Kidney capillary endothelial cell (primary cell): Measurements from ENCODE around the gene SNF8.
"Not testable (repeated sequence)": the region's sequence is repeated elsewhere in the genome, so short reads cannot be mapped to it uniquely, and the experiment has no call there.

Source experiments
- DNase-seq: peaks from one replicate; pipeline ENCODE4 v3.0.0-alpha.2; 2018; ENCODE audit warnings: low spot score

Gene SNF8, protein sequence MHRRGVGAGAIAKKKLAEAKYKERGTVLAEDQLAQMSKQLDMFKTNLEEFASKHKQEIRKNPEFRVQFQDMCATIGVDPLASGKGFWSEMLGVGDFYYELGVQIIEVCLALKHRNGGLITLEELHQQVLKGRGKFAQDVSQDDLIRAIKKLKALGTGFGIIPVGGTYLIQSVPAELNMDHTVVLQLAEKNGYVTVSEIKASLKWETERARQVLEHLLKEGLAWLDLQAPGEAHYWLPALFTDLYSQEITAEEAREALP

DNA sequence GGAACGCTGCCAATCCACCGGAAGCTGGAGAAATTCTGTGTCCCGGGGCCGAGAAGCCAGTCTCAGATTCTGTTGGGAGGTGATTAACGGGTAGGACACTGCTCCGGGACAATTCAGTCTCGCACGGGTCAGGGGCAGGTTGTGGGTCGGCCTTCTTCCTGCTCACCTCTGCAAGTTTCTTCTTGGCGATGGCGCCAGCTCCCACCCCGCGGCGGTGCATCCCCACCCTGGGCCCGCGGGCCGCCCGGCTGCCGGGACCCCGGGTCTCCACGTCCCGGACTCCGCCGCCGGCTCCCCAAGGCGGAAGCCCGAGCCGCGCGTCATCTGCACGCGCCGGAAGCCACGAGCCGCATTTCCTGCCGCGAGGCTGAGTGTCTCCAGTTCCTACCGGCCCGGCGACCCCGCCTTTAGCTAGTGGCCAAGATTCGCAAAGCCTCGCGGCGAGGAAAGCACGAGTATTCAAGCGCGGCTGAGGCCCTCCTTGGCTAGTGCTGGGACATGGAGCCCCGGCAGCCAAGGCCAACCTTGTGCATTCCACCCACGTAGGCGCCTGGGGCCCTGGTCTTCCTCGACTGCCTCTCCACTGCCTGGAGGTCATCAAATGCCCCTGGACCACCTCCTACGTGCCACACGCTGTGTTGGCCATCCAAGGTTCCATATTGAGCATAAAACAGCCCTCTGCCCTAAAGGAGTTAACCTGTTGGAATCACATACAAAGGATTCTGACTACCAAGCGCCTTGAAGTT, at the start of gene SNF8:
Gene SNF8, minus strand, starts transcription at position 328 of the 746 bp plus-strand sequence. Its CDS starts 108 bp downstream, at position 220.
- DNase-seq, result peak; percentile 88

DNA sequence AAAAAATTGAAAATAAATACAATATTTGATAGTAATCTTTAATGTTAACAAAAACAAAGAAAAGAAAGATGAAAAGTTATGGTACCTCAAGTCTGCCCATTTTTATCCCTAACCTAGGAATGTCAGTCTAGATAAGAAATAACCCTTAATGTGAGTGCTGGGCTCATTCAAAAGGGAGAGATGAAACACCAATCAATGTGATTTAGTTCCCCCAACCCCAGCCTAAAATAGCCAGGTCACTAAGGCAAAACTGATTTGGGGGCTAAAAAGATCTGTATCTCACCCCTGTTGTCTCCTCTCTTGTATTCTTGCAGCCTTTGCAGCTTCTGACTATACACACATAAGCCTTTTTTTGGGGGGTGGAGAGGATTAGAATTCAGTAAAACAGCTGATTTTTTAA, 49.3 kb upstream of the SNF8 start:
- no peak for DNase-seq

- DNase-seq, result no peak
These were observed 48.7 kb upstream of the SNF8 start for GRCh38 chr17:48993305-48993704.

DNA sequence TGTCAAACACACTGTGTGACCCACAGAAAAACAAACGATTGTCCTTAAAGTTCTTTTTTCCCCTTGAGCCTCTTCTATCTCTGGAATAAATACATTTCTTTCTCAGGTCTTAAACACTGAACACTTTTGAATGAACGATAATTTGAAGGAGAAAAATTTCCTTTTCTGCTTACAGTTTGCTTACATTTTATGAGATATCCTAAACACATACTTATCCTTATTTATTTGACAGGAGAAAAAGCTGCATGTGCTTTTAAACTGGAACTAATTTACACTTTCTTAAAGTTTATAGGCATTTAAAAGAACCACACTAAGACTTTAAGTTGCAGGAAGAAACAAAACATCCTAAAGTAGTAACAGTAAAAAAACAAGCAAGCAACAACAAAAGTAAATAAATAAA, 47.8 kb upstream of the SNF8 start:
- no peak for DNase-seq

DNA sequence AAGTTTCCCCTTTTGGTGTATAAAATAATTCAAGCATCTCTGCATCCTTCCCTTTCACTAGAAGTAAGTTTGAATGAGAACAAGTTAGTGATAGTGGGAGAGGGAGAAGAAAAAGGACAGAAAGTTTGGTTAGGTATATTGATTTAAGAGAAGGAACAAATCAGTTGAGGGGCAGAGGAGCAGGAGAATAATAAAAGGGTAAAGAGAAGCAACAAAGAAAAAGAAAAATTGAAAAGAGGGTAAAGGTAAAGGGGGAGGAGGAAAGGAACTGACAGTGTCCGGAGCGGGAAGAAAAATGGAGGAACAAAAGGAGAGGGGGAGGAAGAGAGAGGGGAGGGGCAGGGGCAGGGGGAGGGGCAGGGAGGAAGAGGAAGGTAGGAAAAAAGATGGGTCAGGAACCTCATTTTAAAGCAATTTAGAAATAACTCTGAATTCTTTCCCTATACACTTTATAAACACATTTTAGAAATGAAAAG, 46.3 kb upstream of the SNF8 start:
- no peak for DNase-seq

DNA sequence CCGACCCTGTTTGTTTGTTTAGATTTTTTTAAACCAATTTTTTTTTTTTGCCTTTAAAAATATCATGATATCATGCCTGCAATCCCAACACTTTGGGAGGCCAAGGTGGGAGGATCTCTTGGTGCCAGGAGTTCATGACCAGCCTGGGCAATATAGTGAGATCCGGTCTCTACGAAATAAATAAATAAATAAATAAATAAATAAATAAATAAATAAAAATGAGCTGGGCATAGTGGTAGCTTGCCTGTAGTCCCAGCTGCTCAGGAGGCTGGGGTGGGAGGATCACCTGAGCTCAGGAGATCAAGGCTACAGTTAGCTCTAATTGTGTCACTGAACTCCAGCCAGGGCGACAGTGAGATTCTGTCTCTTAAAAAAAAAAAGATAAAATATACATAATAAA, 44.5 kb upstream of the SNF8 start:
- no peak for DNase-seq

- DNase-seq, result no peak
These were observed 41.0 kb upstream of the SNF8 start for GRCh38 chr17:48985436-48986245.

- no peak for DNase-seq
These were observed 37.4 kb upstream of the SNF8 start for GRCh38 chr17:48981927-48982539.

DNA sequence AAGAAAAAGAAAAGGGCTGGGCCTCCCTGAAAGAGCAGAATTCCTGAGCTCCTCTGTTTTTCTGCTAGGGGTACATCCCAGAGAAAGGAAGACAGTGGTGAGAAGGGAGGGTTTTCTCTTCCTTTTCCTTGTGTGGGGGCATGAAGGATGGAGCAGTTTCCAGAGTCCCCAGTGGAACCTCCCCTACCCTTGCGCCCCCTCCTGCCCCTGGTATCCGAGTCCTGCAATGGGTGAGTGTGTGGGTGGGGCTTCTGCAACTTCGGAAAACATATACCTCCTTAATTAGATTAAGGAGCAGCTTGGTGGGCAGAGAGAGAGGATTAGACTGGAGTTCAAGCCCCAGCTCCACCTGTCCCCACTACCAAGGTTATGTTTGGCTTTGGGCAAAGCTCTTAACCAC, 29.2 kb upstream of the SNF8 start:
- no peak for DNase-seq

- DNase-seq, result no peak
These were observed 28.1 kb upstream of the SNF8 start for GRCh38 chr17:48972749-48973097.

DNA sequence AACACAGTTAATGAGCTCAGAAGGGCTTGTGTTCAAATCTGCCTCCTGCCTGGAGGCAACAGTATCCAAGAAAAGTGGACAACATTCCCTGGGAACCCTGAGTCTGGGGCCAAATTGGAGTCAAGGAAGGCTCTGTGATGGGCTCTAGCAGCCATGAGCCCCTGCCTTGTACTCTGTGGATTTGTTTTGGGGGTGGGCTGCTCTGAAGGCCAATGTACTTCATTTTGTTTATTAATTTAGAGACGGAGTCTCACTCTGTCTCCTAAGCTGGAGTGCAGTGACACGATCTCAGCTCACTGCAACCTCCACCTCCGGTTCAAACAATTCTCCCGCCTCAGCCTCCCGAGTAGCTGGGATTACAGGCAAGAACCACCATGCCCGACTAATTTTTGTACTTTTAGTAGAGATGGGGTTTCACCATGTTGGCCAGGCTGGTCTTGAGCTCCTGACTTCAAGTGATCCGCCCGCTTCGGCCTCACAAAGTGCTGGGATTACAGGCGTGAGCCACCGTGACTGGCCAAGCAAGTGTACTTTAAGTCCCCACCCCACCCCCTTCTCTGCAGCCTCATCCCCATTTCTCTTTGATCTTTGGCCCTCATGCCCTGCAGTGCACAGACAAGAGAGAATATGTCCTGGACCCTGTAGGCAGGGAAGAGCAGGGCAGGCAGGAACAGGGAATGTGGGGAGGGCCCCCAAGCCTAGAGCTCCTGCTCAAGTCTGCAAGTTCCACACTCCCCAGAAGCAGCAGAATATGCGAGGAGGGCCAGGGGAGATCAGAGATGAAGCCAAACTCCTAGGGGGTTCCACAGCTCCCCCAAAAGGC, 26.4 kb upstream of the SNF8 start:
- DNase-seq, result no peak

GRCh38 chr17:48970224-48970623, 25.6 kb upstream of the SNF8 start:
- no peak for DNase-seq

DNA sequence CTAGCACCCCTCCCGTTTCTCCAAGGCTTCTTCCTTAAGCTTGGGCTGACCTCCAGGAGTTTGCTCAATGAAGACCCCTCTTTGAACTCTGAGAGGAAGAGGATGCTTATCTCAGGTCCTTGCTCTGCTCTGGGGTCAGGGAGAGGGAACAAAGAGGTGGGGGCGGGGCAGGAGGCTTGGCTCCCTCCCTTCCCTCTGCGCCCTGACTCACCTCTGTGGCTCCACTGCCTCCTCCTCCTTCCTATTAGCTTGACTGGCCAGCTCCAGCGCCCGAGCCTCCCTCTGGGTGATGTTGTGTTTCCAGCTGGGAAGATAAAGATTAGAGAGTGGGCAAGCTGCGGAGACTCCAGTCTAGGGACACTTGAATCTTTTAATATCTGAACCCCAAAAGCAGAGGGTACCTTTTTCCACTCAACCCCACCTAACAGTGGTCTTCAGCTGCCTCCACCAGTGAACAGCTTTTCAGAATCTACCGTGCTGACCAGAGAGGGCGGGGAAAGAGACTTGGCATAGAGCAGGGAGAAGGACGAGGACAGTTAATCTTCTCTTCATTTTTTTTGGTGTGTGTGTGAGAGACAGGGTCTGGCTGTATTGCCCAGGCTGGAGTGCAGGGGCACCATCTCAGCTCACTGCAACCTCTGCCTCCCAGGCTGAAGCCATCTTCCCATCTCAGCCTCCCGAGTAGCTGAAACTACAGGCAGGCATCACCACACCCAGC, 17.0 kb upstream of the SNF8 start:
- DNase-seq, result peak; percentile 67

- no peak for DNase-seq
These were observed 16.3 kb upstream of the SNF8 start for GRCh38 chr17:48960834-48961515.

GRCh38 chr17:48954300-48954755, 9.7 kb upstream of the SNF8 start:
- peak; percentile 56 for DNase-seq

DNA sequence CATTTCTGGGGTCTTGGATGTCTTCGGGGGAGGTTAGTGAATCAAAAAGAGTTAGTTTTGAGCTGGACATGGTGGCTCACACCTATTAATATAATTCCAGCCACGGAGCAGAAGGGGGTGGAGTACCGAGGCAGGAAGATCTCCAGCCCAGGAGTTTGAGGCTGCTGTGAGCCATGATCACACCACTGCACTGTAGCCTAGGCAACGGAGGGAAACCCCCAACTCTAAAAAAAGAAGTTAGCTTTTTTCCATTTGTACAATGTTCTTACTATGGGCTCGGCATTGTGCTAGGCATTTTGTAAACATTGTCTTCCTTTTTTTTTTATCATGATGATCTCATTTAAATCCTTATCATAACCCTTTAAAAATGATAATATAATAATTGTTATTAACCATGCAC, 8.3 kb upstream of the SNF8 start:
- no peak for DNase-seq

DNA sequence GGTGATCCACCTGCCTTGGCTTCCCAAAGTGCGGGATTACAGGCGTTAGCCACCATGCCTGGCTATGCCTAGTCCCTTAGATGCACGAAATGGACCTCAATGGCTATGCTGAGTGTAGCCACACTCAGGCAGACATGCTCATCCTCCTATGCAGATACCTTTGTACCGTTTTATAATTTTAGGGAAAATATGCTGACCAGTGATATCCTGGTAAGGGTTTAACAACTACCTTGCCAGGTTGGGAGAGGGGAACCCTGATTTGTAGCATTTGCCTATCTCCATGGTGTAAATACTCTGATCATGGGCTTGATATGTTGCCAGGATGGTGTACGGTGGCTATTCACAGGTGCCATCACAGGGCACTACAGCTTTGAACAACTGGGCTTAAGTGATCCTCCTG, 6.9 kb upstream of the SNF8 start:
- DNase-seq, result no peak

GRCh38 chr17:48945261-48945651, 614 bp upstream of the SNF8 start:
- not testable (repeated sequence) for DNase-seq

- no peak for DNase-seq
These were observed 11.6 kb downstream of the SNF8 start for GRCh38 chr17:48933035-48933434.

DNA sequence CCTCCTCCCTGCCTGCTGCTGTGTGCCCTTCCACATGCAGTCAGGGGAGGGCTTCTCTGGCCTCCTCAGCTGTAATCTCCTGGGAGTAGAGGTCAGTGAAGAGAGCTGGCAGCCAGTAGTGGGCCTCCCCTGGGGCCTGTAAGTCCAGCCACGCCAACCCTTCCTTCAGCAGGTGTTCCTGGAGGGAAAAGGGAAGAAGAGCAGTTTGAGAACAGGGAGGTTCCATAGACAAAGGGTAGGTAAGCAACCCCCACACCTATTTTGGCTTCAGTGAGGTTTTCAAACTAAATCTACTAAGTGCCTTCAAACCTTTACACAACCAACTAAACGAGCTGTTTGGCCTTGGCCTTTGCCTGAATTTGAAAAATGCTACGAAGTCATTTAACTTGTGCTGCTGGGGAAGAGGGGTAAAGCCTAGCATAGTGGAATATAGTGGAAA, 14.2 kb downstream of the SNF8 start:
- no peak for DNase-seq
